Thoracic aorta (tissue), 2 donors: ENCODE data around the gene PYY. TPM values are rescaled to one million over a fixed set of nuclear protein-coding genes. Genes with fewer than 3 reads are reported as not detected.
A peak's percentile ranks its signal among the peaks of the same experiment; 100 is the strongest.

Experiments
- ATAC-seq: fragments of 150-250 bp; one replicate; pipeline ENCODE4 v1.8.0; 2017; ENCODE audit warnings: low read depth; ENCODE audit not compliant: insufficient number of reproducible peaks, low FRiP score
- DNase-seq: peaks from one replicate; pipeline ENCODE4 v3.0.0-alpha.2; 2020; ENCODE audit warnings: low spot score
- H3K27ac ChIP-seq, 2 donors: fragments of 200-600 bp; sonication (generic); 1 replicate in 1 of 2; 2 replicates in 1 of 2; pipeline ENCODE4 v1.5.1; 2016; ENCODE audit warnings: mild to moderate bottlenecking in 2 of 2, moderate library complexity in 2 of 2
- H3K27me3 ChIP-seq: fragments of 200-600 bp; sonication (generic); replicated peaks from 2 replicates; pipeline ENCODE4 v1.6.0; 2016; ENCODE audit warnings: mild to moderate bottlenecking; ENCODE audit not compliant: insufficient read depth
- H3K36me3 ChIP-seq: fragments of 200-600 bp; sonication (generic); one replicate; pipeline ENCODE4 v1.5.1; 2016
- H3K4me1 ChIP-seq, 2 donors: fragments of 200-600 bp; sonication (generic); 1 replicate in 1 of 2; 2 replicates in 1 of 2; pipeline versions ENCODE4 v1.5.1 to v1.6.0; 2016; ENCODE audit warnings: low read depth in 2 of 2, mild to moderate bottlenecking in 1 of 2; ENCODE audit not compliant: control insufficient read depth in 1 of 2
- H3K4me3 ChIP-seq: fragments of 200-600 bp; sonication (generic); 2 replicates; pipeline ENCODE4 v1.5.1; 2016; ENCODE audit warnings: mild to moderate bottlenecking
- H3K9me3 ChIP-seq: fragments of 200-600 bp; sonication (generic); 2 replicates; pipeline ENCODE4 v1.5.1; 2016
- CTCF ChIP-seq: fragments of 200-600 bp; sonication (generic); IDR thresholded peaks from one replicate; pipeline ENCODE4 v1.5.1; 2019; ENCODE audit warnings: antibody characterized with exemption
- total RNA-seq, 2 donors: library from RNA; depleted of rRNA; stranded (reverse); fragments of >200 nt; gene quantifications; one replicate each; pipeline versions ENCODE4 v1.1.0 to v1.2.3, GENCODE V29; 2016

Gene PYY
- total RNA-seq, 2 donors from 2014 or later = not detected

DNA sequence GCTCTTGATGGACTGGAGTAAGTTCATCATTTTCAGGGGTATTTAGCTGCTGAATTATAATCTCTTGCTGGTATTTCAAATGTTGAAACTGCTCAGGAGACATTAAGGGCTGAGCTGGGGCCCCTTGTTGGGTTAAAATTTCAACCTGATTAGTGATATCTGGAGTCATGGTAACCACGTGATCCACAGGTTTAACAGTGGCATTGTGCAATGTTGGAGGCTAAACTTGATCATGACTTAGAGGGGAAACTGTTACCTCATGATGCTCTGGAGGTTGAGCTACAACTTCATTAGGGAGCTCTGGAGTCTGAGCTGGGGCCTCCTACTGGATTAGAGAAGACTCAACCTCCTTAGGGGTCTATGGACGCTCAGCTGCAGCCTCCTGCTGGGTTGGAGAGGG, 29.2 kb downstream of the PYY start:
- no peak for ATAC-seq
- TF ChIP-seq CTCF = no peak
- H3K36me3 ChIP-seq = no peaks in the 10 kb centered on the region
- H3K4me3 ChIP-seq = no peak overlapping the region
- H3K4me1 ChIP-seq = peaks cover 10 to 11% of the 10 kb centered on the region in 2 donors
- no peaks in the 10 kb centered on the region for H3K9me3 ChIP-seq
- H3K27ac ChIP-seq = no peak overlapping the region
- no peaks in the 10 kb centered on the region for H3K27me3 ChIP-seq
- no peak for DNase-seq

DNA sequence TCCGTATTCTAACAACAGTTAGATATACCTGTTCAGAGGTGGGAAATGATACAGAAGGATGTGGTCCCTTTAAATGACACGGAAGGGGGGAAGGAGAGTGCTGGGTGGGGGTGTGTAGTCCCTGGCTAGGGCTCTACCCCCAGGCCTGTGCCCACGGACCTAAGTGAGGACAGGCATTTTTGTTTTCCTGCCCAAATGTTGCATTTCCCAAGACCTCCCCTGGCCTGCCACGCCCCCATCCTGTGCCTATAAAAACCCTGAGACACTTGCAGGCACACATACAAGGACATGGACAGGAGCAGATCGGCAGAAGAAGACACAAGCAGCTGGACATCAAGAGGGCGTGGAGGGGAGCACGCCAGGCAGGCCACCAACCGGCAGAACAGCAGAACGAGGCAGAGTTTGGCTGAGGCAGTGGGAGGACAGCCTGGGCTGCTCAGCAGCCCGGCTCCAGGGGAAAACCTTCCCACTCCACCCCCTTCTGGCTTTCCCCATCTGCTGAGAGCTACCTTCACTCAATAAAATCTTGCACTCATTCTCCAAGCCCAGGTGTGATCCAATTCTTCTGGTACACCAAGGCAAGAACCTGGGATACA, 33.1 kb downstream of the PYY start:
- no peaks in the 10 kb centered on the region for H3K9me3 ChIP-seq
- H3K36me3 ChIP-seq = no peaks in the 10 kb centered on the region
- H3K27ac ChIP-seq = no peak overlapping the region
- H3K4me1 ChIP-seq = peaks cover 6% of the 10 kb centered on the region in 2 donors
- no peak for ATAC-seq
- DNase-seq = no peak
- no peak overlapping the region for H3K4me3 ChIP-seq
- no peak for TF ChIP-seq CTCF
- H3K27me3 ChIP-seq = no peaks in the 10 kb centered on the region

DNA sequence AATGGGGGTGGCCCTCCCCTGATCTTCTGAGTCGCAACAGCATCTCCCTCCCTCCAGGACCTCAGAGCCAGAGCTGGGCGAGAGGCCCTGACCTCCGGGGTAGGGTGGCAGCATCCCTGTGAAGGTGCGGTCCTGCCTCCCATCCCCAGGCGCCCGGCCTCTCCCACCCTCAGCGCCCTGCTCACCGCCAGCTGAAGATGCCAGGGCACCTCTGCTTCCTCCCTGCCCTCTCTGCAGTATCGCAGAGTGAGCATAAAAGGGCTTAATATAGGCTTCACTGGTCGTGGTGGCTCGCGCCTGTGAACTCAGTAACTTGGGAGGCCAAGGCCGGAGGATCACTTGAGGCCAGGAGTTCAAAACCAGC, 35.7 kb downstream of the PYY start:
- DNase-seq = no peak
- no peaks in the 10 kb centered on the region for H3K27me3 ChIP-seq
- no peak for TF ChIP-seq CTCF
- H3K4me3 ChIP-seq = peak overlapping the region; percentile 77
- ATAC-seq = no peak
- no peaks in the 10 kb centered on the region for H3K36me3 ChIP-seq
- no peak overlapping the region for H3K27ac ChIP-seq
- peaks cover 6% of the 10 kb centered on the region in 2 donors for H3K4me1 ChIP-seq
- no peaks in the 10 kb centered on the region for H3K9me3 ChIP-seq

GRCh38 chr17:43917348-43918025, 36.3 kb downstream of the PYY start:
- H3K27ac ChIP-seq = no peak overlapping the region
- H3K27me3 ChIP-seq = no peaks in the 10 kb centered on the region
- H3K4me1 ChIP-seq = peaks cover 6% of the 10 kb centered on the region in 2 donors
- DNase-seq = no peak
- no peaks in the 10 kb centered on the region for H3K9me3 ChIP-seq
- ATAC-seq = no peak
- H3K36me3 ChIP-seq = no peaks in the 10 kb centered on the region
- H3K4me3 ChIP-seq = peak overlapping the region; percentile 77
- peak; percentile 57 for TF ChIP-seq CTCF

DNA sequence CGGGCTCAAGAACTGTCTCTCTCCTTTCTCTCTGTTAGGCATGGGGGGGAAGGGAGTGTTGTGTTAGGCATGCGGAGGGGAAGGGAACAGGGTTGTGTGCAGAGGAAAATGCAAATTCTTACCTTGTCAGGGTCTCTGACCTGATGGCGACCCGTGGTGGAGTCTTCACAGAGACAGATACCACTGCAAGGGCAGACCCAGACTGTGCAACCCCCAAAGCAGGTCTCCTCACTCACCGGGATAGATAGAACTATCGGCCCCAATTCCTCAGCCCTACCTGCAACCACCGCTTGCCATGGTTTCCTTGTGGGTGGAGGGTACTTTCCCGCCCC, 36.8 kb downstream of the PYY start:
- DNase-seq = no peak
- ATAC-seq = no peak
- Histone ChIP-seq H3K27me3 (no peaks in the 10 kb centered on the region), H3K36me3 (no peaks in the 10 kb centered on the region), H3K9me3 (no peaks in the 10 kb centered on the region), H3K27ac (no peak overlapping the region), H3K4me3 (peak overlapping the region; percentile 77), H3K4me1 (peaks cover 6% of the 10 kb centered on the region in 2 donors)
- no peak for TF ChIP-seq CTCF
